Skin epidermis (tissue), 12 donors: ENCODE results near the gene ABTB2.
"Not testable (repeated sequence)": the region's sequence is repeated elsewhere in the genome, so short reads cannot be mapped to it uniquely, and the experiment has no call there.

Experiments used
- H3K27ac ChIP-seq, 21 experiments: fragments of 200-600 bp; sonication (generic) in 11 of 21; one replicate each; pipeline ENCODE4 v1.5.0; 2020; ENCODE audit warnings: mild to moderate bottlenecking in 3 of 21, inconsistent platforms in 2 of 21, moderate library complexity in 2 of 21
- H3K4me3 ChIP-seq, 7 experiments: fragments of 200-600 bp; sonication (generic) in 2 of 7; one replicate each; pipeline ENCODE4 v1.5.0; 2020; ENCODE audit warnings: inconsistent platforms in 2 of 7, mild to moderate bottlenecking in 2 of 7, moderate library complexity in 1 of 7

The ABTB2 gene

DNA sequence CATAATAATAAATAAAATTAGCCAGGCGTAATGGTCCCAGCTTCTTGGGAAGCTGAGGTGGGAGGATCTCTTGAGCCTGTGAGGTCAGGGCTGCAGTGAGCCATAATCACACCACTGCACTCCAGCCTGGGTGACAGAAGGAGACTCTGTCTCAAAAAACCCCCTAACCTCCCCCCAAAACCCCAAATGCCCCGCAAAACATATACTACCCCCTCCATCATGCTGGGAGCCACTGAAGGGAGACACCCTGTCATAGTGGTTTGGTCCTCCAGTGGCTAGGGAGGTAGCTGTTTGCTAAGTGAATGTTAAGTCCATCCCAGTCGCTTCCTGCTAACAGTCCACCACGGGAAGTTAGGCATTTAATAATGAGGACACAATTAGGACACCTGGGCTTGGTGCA, 125.0 kb downstream of the ABTB2 start:
- Histone ChIP-seq H3K27ac (no peak overlapping the region), H3K4me3 (no peak overlapping the region)

DNA sequence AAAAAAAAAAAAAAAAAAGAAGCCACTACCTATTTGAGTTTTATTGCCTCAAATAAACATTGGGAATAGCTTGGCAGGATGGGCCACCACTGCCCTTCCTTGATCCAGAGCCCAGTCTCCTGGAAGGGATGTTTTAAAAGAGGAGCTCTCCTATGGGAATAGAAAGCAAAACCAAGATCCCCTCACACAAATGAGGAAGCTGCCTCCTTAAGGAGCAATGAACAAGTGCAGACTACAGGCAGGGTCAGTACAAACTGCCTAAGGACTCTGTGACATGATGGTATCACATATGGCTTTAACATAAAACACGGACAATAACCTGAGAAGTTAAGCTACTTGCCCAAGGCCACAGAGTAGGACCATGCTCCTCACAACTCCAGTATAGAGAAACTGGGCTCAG, 131.6 kb downstream of the ABTB2 start:
- no peak overlapping the region for H3K27ac ChIP-seq
- no peak overlapping the region for H3K4me3 ChIP-seq

DNA sequence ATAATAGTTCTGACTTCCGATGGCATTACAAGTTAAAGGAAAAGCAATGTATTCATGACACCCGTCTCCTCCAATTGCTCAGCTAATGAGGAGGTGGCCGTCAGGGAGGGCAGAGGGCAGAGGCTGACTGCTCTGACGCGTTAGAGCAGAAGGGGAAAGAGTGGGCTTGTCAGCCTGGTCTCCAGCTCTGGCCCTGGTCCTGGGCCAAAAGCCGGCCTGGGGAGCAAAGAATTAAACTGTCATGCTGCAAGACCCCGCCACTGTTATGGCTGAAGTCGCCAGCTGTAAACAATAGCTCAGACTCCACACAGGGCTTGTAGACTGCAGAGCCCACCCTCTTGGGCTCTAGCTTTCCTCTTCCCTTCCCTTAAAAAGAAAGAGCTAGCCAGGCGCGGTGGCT, 132.7 kb downstream of the ABTB2 start:
- no peak overlapping the region for H3K4me3 ChIP-seq
- no peak overlapping the region for H3K27ac ChIP-seq

DNA sequence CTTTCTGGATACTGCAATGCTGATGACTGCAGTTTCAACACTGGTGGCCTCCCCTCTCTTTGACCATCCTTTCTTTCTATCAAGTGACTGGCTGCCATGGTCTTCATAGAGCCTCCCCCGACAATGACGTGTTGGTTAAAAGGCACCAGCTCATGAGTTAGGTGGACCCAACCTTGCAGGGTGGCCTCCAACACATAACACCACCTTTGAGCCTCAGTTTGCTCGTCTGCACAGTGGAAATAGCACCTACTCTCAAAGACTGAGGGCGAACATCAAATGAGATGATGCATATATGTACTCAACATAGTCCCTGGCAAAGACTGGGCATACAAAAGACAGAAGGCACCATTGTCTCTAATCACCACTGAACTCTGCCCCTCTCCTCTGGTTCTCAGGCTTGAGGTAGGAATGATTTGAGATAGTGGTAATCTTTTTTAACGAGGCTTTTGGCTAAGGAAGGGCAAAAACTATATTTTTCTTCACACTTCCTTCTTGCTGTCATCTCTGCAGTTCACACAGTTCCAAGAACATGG, 133.3 kb downstream of the ABTB2 start:
- H3K4me3 ChIP-seq = no peak overlapping the region
- no peak overlapping the region for H3K27ac ChIP-seq

DNA sequence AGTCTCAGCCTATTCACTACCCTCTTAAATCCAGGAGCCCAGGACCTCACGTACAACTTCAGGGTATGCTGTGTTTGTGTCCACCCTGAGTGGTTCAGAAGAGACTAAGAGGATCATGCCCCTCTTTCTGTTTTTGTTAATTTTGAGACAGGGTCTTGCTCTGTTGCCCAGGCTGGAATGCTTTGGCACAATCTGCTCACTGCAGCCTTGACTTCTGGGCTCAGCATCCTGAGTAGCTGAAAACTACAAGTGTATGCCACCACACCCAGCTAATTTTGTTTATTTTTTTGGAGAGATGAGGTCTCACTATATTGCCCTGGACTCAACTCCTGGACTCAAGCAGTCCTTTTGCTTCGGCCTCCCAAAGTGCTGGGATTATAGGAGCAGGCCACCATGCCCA, 133.9 kb downstream of the ABTB2 start:
- H3K4me3 ChIP-seq = no peak overlapping the region
- H3K27ac ChIP-seq = no peak overlapping the region

DNA sequence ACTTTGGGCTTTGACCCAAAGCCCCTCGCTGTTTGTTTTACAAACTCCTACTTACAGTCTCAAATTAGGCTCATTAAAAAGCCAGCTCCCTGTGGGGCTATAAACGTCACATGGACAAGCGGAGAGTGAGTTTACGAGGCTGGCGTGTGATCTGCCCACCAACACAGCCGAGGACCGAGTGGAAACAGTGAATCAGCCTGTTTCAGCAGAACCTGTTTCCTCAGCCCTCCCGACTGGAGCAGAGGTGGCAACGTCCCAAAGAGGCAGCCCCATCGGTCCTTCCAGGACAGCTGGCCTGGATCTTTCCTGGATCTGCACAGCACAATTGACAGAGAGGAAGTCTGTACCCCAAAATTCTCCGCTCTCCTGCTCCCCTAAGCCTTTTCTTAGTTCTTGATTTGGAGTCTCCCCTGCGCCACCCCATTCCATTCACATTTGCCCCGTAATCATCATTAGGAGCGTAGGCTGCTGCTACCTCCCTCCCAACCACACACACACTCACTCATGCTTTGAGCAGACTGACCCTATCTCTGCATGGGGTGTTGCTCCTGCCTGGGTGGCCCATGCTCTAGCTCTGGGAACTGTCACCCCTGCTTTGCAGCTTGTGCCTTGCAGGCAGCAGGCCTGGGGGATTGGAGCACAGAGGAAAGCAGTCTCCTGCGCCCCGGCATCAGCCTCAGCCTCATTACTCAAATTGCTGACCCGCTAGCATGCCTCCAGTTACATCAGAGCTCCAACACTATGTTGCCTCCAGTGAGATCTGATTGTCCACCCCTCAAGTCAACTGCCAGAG, 134.6 kb downstream of the ABTB2 start:
- no peak overlapping the region for H3K27ac ChIP-seq

DNA sequence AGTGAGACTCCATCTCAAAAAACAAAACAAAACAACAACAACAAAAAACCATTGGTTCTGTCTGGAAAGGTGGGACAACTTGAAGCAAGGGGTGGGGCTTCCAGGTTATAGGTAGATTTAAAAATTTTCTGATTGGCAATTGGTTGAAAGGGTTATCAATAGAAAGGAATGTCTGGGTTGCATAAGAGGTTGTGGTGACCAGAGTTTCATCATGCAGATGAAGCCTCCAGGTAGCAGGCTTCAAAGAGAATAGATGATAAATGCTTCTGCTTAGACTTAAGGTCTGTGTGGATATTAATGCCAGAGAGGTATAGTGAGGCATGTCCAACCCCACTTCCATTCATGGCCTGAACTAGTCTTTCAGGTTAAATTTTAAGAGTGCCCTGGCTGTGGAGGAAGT, 135.8 kb downstream of the ABTB2 start:
- H3K4me3 ChIP-seq = no peak overlapping the region
- no peak overlapping the region for H3K27ac ChIP-seq

More for the DNA sequence above, 134.6 kb downstream of the ABTB2 start:
- no peak overlapping the region for H3K4me3 ChIP-seq

DNA sequence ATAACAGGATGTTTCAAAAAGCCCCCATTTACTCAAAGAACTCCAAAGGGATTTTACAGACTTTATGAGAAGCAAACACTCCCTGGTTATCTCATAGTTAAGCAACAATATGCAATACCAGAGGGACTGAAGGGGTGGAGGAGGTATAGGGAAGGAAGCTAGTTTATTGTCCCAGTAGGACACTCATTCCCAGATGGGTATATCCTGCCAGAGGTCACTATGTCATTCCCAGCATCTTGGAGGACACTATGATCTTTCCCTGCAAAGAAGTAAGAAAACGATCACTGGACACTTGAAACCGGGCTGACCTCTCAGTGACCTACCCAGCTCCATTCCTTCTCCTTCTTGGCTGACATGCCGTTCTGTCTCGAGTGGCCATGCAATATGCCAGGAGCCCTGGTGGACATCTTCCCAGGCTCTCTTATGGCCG, 137.9 kb downstream of the ABTB2 start:
- no peak overlapping the region for H3K27ac ChIP-seq
- H3K4me3 ChIP-seq = no peak overlapping the region

DNA sequence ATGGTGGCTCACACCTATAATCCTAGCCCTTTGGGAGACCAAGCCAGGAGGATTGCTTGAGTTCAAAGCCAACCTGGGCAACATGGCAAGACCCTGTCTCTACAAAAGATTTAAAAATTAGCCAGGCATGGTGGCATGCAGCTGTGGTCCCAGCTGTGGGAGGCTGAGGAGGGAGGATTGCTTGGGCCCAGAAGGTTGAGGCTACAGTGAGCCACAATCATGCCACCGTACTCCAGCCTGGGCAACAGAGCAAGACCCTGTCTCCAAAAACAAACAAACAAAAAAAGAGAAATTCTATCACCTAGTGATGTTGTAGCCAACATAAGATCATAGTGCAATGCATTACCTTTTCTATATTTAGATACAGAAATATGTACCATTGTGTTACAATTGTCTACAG, 138.5 kb downstream of the ABTB2 start:
- Histone ChIP-seq H3K4me3 (no peak overlapping the region), H3K27ac (no peak overlapping the region)

DNA sequence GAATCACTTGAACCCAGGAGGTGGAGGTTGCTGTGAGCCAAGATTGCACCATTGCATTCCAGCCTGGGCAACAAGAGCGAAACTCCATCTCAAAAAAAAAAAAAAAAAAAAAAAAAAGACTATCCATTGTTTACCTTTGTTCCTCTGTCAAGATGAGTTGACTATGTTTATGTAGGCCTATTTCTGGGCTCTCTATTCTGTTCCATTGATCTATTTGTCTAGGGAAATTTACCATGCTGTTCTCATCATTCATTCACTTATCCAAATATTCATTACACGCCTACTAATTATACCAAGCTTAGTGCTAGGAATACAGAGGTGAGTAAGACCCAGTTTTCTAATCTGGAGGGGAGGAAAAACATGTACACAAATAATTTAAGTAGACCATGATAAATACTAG, 139.1 kb downstream of the ABTB2 start:
- H3K4me3 ChIP-seq = not testable (repeated sequence)

DNA sequence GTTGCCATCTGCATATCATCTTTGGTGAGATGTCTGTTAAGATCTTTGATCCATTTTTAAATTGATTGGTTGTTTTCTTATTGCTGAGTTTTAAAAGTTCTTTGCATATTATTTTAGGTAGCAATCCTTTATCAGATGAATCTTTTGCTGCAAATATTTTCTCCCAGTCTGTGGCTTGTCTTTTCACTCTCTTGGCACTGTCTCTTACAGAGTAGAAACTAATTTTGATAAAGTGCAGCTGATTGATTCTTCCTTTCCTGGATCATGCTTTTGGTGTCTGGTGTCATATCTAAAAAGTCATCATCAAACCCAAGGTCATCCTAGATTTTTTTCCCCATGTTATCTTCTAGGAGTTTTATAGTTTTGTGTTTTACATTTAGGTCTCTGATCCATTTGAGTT, 139.7 kb downstream of the ABTB2 start:
- no peak overlapping the region for H3K4me3 ChIP-seq
- H3K27ac ChIP-seq = no peak overlapping the region

More for the DNA sequence above, 139.1 kb downstream of the ABTB2 start:
- H3K27ac ChIP-seq = not testable (repeated sequence)

DNA sequence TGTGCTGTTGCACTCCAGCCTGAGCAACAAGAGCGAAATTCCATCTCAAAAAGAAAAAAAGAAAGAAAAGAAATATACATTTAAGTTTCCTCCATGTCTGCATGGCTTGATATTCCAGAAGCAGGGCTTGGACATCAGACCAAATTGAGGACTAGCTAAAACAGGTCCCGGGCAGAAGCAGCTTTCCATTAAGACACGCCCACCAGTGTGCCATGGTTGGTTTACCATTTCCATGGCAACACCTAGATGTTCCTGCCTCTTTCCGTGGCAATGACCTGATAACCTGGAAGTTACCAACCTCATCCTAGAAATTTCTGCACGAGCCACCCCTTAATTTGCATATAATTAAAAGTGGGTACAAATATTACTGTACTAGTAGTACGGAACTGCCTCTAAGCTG, 141.1 kb downstream of the ABTB2 start:
- no peak overlapping the region for H3K27ac ChIP-seq
- H3K4me3 ChIP-seq = no peak overlapping the region

DNA sequence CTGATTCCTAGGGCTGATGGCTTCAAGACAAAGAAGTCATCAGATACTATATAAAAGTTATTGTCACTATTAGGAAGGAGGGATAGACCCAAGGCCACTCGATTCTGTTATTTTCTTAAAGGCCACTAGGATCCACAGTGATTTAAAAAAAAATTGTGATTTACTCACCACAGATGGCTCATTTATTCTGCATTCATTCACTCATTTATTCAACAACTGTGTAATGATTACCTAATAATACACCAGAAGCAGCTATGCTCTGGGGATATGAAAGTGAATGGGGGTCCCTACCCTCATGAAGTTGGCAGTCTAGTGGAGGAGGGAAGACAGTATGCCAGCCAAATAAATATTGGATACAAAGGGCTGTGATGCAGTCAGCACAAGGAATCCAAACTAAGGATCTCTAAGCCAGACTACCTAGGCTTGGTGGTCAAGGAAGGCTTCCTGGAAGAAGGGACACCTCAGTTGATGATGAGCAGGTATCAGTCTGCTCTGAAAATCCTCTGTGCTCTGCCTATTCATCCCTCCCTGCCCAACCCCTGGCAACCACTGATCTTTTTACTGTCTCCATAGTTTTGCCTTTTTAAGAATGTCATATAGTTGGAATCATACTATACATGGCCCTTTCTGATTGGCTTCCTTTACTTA, 141.9 kb downstream of the ABTB2 start:
- Histone ChIP-seq H3K27ac (no peak overlapping the region), H3K4me3 (no peak overlapping the region)

DNA sequence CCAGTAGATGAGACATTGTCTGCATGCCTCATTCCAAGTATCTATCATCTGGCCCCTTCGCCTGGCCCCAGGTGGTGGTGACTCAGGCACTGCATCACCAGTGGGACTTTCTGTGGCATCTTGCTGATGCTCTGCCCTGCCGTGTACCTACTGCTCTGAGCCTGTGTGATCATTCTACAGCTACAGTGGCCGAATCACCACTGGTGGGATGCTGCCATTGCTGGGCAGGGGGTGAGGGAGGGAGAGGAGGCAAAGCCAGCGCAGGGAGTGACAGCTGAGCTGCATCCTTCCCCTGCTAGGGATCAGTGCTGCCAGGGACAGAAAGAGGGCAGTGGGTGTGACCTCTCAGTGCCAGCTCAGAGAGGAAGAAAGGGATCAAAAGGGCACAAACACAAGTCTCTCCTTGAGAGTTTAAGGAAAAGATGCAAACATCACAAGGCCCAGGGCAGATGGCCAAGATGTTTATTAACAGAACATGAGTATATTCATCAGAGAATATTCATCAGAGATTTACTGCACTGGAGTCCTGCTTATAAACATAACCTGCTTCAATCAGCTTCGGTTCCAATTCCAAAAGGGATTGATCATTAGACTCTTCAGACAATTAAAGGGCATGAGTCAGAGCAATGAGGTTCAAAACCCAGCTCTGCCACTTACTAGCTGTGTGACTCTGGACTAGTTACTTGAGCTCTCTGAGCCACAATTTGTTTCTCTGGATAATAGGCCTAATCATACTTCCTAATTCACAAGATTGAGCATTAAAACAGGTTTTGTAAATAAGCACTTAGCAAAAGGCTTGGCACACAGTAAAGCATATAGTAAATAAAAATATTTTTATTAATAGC, 142.6 kb downstream of the ABTB2 start:
- Histone ChIP-seq H3K4me3 (no peak overlapping the region), H3K27ac (no peak overlapping the region)

DNA sequence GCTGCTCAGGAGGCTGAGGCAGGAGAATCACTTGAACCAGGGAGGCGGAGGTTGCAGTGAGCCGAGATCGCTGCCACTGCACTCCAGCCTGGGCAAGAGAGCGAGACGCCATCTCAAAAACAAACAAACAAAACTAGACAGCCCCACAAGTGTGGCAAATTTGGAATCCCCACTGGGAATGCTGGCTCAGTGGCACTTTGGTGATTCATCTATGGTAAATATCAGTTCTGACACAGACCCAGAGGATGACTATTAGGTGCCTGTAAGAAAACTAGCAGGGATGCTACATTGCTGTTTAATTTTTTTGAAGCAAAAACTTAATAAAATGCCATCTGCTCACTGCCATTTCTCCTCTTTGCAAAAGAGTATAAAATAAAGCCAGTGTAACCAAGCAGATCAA, 144.4 kb downstream of the ABTB2 start:
- H3K27ac ChIP-seq = no peak overlapping the region
- no peak overlapping the region for H3K4me3 ChIP-seq

DNA sequence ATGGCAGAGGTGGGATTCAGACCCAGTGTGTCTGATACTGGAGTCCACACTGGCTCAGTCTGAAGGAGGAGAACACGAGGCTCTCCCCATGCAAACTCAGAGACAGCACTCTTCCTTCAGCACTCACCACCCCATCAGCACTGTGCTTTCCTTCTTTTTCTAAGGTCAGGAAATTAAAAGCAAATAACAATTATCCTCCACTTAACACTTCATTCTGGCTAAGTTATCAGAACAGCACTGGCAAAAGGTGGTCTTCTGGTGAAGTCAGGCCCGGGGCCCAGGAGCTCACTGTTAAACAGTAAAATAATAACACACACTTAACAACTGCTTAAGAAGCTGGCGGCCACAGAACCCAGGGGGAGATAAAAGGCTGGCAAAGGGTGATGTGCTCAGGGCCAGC, 145.2 kb downstream of the ABTB2 start:
- Histone ChIP-seq H3K4me3 (no peak overlapping the region), H3K27ac (no peak overlapping the region)

DNA sequence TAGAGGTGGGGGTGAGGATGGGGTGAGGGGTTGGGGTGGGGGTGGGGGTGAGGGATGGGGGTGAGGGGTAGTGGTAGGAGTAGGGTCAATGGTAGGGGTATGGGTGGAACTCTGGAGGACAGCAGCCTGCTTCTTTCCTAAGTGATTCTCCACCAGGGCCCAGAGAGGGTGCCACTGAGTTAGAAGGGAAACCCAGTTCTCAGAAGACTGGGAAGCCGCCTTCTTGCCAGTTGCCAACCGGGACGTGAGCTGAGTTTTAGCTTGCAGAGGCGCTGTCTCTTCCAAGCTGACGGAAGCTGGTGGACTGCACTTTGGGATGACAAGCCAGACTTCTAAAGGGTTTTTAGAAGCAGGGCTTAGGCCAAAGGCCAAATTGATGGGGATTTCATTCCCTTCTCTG, 148.0 kb downstream of the ABTB2 start:
- no peak overlapping the region for H3K4me3 ChIP-seq
- no peak overlapping the region for H3K27ac ChIP-seq

DNA sequence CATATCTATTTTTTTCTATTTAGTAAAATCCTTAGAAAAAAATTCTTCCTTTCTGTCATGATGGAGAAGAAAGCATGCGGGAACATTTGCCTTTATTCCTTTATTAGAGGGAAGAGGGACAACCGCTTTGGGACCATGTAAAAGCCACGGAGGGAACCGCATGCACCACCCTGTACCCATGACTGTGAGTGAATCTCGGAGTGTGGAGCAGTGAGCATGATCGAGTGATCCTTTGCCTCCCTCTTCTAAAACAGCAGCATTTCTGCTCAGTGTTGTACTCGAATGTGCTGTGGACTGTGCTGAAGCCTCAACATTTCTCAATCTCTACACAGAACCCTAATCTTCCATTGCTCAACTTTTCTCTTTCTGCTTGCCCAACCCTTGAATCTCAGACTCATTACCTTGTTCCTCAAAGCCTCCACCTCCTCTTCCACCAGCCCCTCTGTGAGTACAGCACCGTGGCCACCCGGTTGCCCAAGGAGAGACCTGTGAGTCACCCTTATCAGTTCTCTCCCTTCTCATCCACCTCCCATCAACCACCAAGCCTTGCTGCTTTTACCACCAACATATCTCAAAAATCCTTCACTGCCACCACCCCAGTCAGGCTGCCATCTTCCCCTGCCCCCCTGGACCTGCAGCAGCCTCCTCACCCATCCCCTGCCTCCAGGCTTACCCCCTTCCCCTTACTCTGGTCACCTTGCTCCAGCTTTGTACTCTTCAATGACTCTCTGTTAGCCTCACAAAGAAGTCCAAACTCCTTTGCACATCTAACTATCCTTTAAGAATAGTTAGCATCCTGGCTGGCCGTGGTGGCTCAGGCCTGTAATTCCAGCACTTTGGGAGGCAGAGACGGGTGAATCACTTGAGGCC, 149.3 kb downstream of the ABTB2 start:
- no peak overlapping the region for H3K4me3 ChIP-seq
- H3K27ac ChIP-seq = no peak overlapping the region

DNA sequence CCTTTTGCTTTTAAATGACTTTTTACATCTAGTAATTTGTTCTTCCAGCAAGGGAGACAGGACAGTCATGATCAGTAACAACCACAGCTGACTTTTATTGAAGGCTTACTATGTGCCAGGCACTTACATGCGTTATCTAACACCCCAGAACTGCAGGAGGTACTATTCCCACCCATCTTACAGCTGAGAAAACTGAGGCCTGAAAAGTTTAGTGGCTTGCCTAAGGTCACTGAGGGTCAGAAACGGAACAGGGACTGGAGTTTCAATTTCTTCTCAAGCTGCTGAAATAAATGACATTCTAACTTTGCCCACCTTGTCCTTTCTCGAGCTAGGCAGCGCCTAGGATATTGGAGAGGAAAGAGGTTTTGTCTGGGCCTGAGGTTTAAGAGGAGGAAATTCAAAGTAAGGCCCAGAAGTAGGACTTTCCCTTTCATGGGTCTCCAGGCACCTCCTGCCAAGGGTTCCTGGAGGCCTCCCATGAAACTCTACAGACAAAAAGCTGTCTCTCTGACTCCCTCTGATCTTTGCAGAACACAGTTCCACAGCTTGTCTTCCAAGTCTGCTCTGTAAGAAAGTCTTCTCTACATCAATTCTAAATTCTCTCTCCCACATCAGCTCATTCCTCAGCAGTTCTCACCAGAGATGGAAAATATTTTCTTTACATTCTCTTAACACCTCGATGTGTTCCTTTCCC, 150.2 kb downstream of the ABTB2 start:
- Histone ChIP-seq H3K27ac (no peak overlapping the region), H3K4me3 (no peak overlapping the region)
